ENCODE measurements around the gene TMC4. TPM values are rescaled to one million over a fixed set of nuclear protein-coding genes. Genes with fewer than 3 reads are reported as not detected.
A peak's percentile ranks its signal among the peaks of the same experiment; 100 is the strongest.

The TMC4 gene
- total RNA-seq, 2 donors from 2014 or later, result 0.41 to 7.8 TPM

GRCh38 chr19:54191011-54191810 is 18.3 kb upstream of the TMC4 start, which contains the start of gene TSEN34:
TSEN34 (plus strand) TSS chr19:54191308; CDS start chr19:54191365, 57 bp downstream.
- Histone ChIP-seq H3K27ac (peak within 1 kb of the TSS; percentile 99), H3K4me1 (ENCODE audit: control insufficient read depth in 1 of 2, low read depth in 2 of 2) (peaks cover 14 to 28% of the 10 kb centered on the region in 2 donors), H3K27me3 (replicated peaks; ENCODE audit: insufficient read depth) (no peaks in the 10 kb centered on the region), H3K36me3 (peaks cover 9% of the 10 kb centered on the region), H3K9me3 (no peaks in the 10 kb centered on the region), H3K4me3 (peak within 1 kb of the TSS; percentile 85)
- DNase-seq (ENCODE audit: low spot score), result no peak
- ATAC-seq (ENCODE audit: insufficient number of reproducible peaks, low FRiP score, low read depth), result peak; percentile 18
- TF ChIP-seq, protein P1, sequence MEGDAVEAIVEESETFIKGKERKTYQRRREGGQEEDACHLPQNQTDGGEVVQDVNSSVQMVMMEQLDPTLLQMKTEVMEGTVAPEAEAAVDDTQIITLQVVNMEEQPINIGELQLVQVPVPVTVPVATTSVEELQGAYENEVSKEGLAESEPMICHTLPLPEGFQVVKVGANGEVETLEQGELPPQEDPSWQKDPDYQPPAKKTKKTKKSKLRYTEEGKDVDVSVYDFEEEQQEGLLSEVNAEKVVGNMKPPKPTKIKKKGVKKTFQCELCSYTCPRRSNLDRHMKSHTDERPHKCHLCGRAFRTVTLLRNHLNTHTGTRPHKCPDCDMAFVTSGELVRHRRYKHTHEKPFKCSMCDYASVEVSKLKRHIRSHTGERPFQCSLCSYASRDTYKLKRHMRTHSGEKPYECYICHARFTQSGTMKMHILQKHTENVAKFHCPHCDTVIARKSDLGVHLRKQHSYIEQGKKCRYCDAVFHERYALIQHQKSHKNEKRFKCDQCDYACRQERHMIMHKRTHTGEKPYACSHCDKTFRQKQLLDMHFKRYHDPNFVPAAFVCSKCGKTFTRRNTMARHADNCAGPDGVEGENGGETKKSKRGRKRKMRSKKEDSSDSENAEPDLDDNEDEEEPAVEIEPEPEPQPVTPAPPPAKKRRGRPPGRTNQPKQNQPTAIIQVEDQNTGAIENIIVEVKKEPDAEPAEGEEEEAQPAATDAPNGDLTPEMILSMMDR (IDR thresholded peaks at IDR 0.05), result no peak

DNA sequence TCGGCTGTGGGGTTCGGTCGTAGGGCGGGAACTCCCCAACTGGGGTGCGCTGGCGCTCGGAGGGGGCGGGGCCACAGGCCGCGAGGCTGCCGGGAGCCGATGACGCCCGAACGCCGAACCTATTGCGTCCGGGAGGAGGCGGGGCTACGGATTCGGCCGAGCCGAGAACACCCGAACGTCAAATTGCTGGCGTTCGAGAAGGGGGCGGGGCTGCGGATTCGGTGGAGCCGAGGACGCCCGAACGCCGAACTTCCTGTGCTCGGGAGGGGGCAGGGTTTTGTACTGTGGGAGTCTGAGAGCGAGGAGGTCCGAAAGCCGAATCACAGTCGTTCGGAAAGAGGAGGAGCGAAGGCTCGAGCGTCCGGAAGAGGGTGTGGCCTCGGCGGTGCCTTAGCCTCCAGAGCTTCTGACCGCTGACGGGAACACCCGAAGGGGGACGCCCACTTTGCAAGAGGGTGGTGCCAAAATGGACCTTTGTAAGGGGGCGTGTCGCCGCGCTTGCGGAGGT is 17.6 kb upstream of the TMC4 start:
- ATAC-seq (ENCODE audit: insufficient number of reproducible peaks, low FRiP score, low read depth), result peak; percentile 73

DNA sequence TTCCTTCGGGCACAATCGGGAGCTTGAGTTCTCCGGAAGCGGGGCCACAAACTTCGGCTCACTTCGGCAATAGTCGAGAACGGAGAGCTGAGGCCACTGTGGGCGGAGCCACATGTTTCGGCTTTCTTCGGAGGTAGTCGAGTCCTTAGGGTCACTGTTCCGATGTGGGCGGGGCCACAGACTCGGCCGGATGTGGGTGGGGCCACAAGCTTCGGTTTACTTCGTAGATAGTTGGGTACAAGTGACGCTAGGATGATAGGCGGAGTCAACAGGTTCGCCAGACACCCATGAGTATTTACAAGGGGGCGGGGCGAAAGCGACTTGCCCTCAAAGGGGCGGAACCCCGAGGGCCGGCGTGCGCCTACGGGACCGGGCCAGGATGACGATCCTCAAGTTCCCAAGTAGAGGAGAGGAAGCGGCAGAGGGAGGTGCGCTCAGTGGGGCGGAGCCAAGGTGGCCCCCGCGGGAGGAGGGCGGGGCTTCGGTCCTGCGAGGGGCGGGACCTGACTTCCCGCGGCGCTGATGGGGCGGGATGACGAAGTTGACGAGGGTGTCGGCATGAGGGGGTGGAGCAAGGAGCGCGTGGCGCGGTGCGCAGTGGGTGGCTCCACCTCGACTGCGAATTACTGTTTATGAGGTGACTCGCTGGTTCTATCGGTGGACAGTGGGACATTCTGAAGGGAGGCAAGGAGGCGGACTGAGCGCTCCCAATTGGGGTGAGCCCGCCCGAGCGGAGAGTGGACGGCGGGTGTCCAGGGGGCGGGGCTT is 17.0 kb upstream of the TMC4 start:
- H3K9me3 ChIP-seq, result no peaks in the 10 kb centered on the region
- H3K4me3 ChIP-seq, result peak overlapping the region; percentile 85
- H3K27ac ChIP-seq, result peak overlapping the region; percentile 99
- DNase-seq (ENCODE audit: low spot score) (peak; percentile 100), ATAC-seq (ENCODE audit: insufficient number of reproducible peaks, low FRiP score, low read depth) (peak; percentile 82)
- H3K27me3 ChIP-seq (replicated peaks; ENCODE audit: insufficient read depth), result no peaks in the 10 kb centered on the region
- TF ChIP-seq, protein P1 (IDR thresholded peaks at IDR 0.05), result no peak
- peaks cover 14 to 28% of the 10 kb centered on the region in 2 donors for H3K4me1 ChIP-seq (ENCODE audit: control insufficient read depth in 1 of 2, low read depth in 2 of 2)
- H3K36me3 ChIP-seq, result peaks cover 9% of the 10 kb centered on the region

More for the DNA sequence above, 17.6 kb upstream of the TMC4 start:
- peak; percentile 99 for DNase-seq (ENCODE audit: low spot score)
- Histone ChIP-seq H3K27me3 (replicated peaks; ENCODE audit: insufficient read depth) (no peaks in the 10 kb centered on the region), H3K4me1 (ENCODE audit: control insufficient read depth in 1 of 2, low read depth in 2 of 2) (peaks cover 14 to 28% of the 10 kb centered on the region in 2 donors), H3K9me3 (no peaks in the 10 kb centered on the region), H3K27ac (peak overlapping the region; percentile 99), H3K4me3 (peak overlapping the region; percentile 85), H3K36me3 (peaks cover 9% of the 10 kb centered on the region)
- TF ChIP-seq, protein P1 (IDR thresholded peaks at IDR 0.05), result no peak

GRCh38 chr19:54189145-54189734 is 16.3 kb upstream of the TMC4 start, which contains the start of gene MBOAT7:
MBOAT7 (minus strand) TSS chr19:54189580; CDS start chr19:54188508, 1,072 bp downstream.
- no peak for DNase-seq (ENCODE audit: low spot score)

More at GRCh38 chr19:54189145-54189734, 16.3 kb upstream of the TMC4 start, which contains the start of gene MBOAT7:
- Histone ChIP-seq H3K4me3 (peak within 1 kb of the TSS; percentile 85), H3K27me3 (replicated peaks; ENCODE audit: insufficient read depth) (no peaks in the 10 kb centered on the region), H3K36me3 (peaks cover 9% of the 10 kb centered on the region), H3K27ac (peak within 1 kb of the TSS; percentile 99), H3K9me3 (no peaks in the 10 kb centered on the region), H3K4me1 (ENCODE audit: control insufficient read depth in 1 of 2, low read depth in 2 of 2) (peaks cover 14 to 28% of the 10 kb centered on the region in 2 donors)
- ATAC-seq (ENCODE audit: insufficient number of reproducible peaks, low FRiP score, low read depth), result peak; percentile 2
- TF ChIP-seq, protein P1 (IDR thresholded peaks at IDR 0.05), result peak; percentile 36

Data from thoracic aorta (tissue), 2 donors.